IMR-90 (cell line): ENCODE measurements around the gene SCIN. TPM values are rescaled to one million over a fixed set of nuclear protein-coding genes. Genes with fewer than 3 reads are reported as not detected.

Source experiments
- ATAC-seq: fragments of 200-7000 bp; cut with Tn5 transposase; 2 replicates; pipeline ENCODE4 v1.9.1; 2020; ENCODE audit warnings: low read depth, mild to moderate bottlenecking, moderate library complexity
- BruUV-seq: library from RNA; stranded (reverse); fragments of 400-500 nt; replicated peaks from 2 replicates; lab custom pipeline; 2021; lab: Mats Ljungman, UMichigan
- CTCF ChIA-PET: fragments of 300-600 bp; formaldehyde crosslinking; extraction: SDS; loops from one replicate; lab custom pipeline; 2021; ENCODE audit warnings: antibody characterized with exemption; lab: Yijun Ruan, JAX
- POLR2A ChIA-PET: fragments of 300-600 bp; sonication (Branson Sonifier 250); formaldehyde crosslinking; loops from one replicate; lab custom pipeline; 2022; ENCODE audit warnings: antibody characterized with exemption; ENCODE audit not compliant: unreplicated experiment; lab: Charles Lee
- DNase-seq: peaks from one replicate; pipeline ENCODE4 v3.0.0; 2013
- H2AFZ ChIP-seq: replicated peaks from 2 replicates; pipeline ENCODE3; 2013; ENCODE audit warnings: low read length, mild to moderate bottlenecking; ENCODE audit not compliant: poor library complexity
- H2AK5ac ChIP-seq: 2 replicates; pipeline ENCODE4 v1.6.1; 2013; ENCODE audit warnings: low read depth, low read length, inconsistent platforms
- H2AK9ac ChIP-seq: replicated peaks from 2 replicates; pipeline ENCODE3; 2013; ENCODE audit warnings: mild to moderate bottlenecking, low read depth, low read length, moderate library complexity; ENCODE audit not compliant: poor library complexity
- H2BK120ac ChIP-seq: 2 replicates; pipeline ENCODE4 v1.6.1; 2013; ENCODE audit warnings: low read depth, low read length, inconsistent platforms
- H2BK15ac ChIP-seq: 3 replicates; pipeline ENCODE4 v1.6.1; 2013; ENCODE audit warnings: low read depth, low read length, inconsistent platforms
- H2BK20ac ChIP-seq: 2 replicates; pipeline ENCODE4 v1.6.1; 2013; ENCODE audit warnings: low read depth, mild to moderate bottlenecking, inconsistent platforms, low read length, moderate library complexity
- H2BK5ac ChIP-seq: 2 replicates; pipeline ENCODE4 v1.6.1; 2013; ENCODE audit warnings: mild to moderate bottlenecking, low read depth, low read length, inconsistent platforms; ENCODE audit not compliant: poor library complexity, severe bottlenecking
- H3K14ac ChIP-seq: replicated peaks from 2 replicates; pipeline ENCODE4 v1.6.1; 2013; ENCODE audit warnings: low read depth, low read length, inconsistent platforms
- H3K18ac ChIP-seq: 2 replicates; pipeline ENCODE4 v1.6.1; 2013; ENCODE audit warnings: low read depth, low read length, control low read depth
- H3K23ac ChIP-seq: 2 replicates; pipeline ENCODE4 v1.6.1; 2013; ENCODE audit warnings: low read depth, low read length, inconsistent platforms
- H3K27ac ChIP-seq: 2 replicates; pipeline ENCODE4 v1.5.1; 2013; ENCODE audit warnings: mild to moderate bottlenecking, control low read depth, low read length; ENCODE audit not compliant: insufficient read depth
- H3K27me3 ChIP-seq: 2 replicates; pipeline ENCODE4 v1.6.1; 2013; ENCODE audit warnings: low read length; ENCODE audit not compliant: control insufficient read depth, insufficient read depth
- H3K36me3 ChIP-seq: 2 replicates; pipeline ENCODE4 v1.6.1; 2013; ENCODE audit warnings: low read length, mixed read lengths; ENCODE audit not compliant: control insufficient read depth, insufficient read depth
- H3K4ac ChIP-seq: 2 replicates; pipeline ENCODE4 v1.6.1; 2013; ENCODE audit warnings: low read depth, low read length, inconsistent platforms
- H3K4me1 ChIP-seq: 2 replicates; pipeline ENCODE4 v1.6.1; 2013; ENCODE audit warnings: low read length, mixed read lengths; ENCODE audit not compliant: control insufficient read depth, insufficient read depth
- H3K4me2 ChIP-seq: 2 replicates; pipeline ENCODE4 v1.6.1; 2013; ENCODE audit warnings: low read depth, mild to moderate bottlenecking, control low read depth, low read length, moderate library complexity
- H3K4me3 ChIP-seq: 2 replicates; pipeline ENCODE4 v1.5.1; 2013; ENCODE audit warnings: low read depth, mild to moderate bottlenecking, control low read depth, low read length, moderate library complexity; ENCODE audit not compliant: insufficient read depth
- H3K56ac ChIP-seq: 2 replicates; pipeline ENCODE4 v1.6.1; 2013; ENCODE audit warnings: low read length, inconsistent platforms; ENCODE audit not compliant: insufficient read depth; ENCODE audit errors: extremely low read depth
- H3K79me1 ChIP-seq, 2 experiments: 2 replicates each; pipeline ENCODE4 v1.6.1; 2013; ENCODE audit warnings: low read length in 2 of 2, inconsistent platforms in 1 of 2, low read depth in 1 of 2
- H3K9ac ChIP-seq: 2 replicates; pipeline ENCODE4 v1.6.1; 2013; ENCODE audit warnings: low read depth, low read length, control low read depth
- H3K9me1 ChIP-seq: 2 replicates; pipeline ENCODE4 v1.6.1; 2013; ENCODE audit warnings: low read length, inconsistent platforms; ENCODE audit not compliant: insufficient read depth
- H3K9me3 ChIP-seq: 2 replicates; pipeline ENCODE4 v1.6.1; 2013; ENCODE audit warnings: low read length; ENCODE audit not compliant: control insufficient read depth, insufficient read depth
- H4K20me1 ChIP-seq: 2 replicates; pipeline ENCODE4 v1.6.1; 2013; ENCODE audit warnings: low read length, inconsistent platforms; ENCODE audit not compliant: insufficient read depth
- H4K5ac ChIP-seq: 2 replicates; pipeline ENCODE4 v1.6.1; 2013; ENCODE audit warnings: mild to moderate bottlenecking, low read depth, low read length, control low read depth
- H4K8ac ChIP-seq, 2 experiments: 2 replicates each; pipeline ENCODE4 v1.6.1; 2013; ENCODE audit warnings: low read depth in 2 of 2, low read length in 2 of 2, control low read depth in 1 of 2, inconsistent platforms in 1 of 2
- H4K91ac ChIP-seq: 2 replicates; pipeline ENCODE4 v1.6.1; 2013; ENCODE audit warnings: low read depth, low read length, inconsistent platforms; ENCODE audit not compliant: insufficient read depth
- BHLHE40 ChIP-seq: fragments of 150-350 bp; IDR thresholded peaks from 2 replicates; pipeline ENCODE4 v1.6.1; 2016; ENCODE audit warnings: mild to moderate bottlenecking, low read depth, low read length
- CEBPB ChIP-seq: IDR thresholded peaks from 2 replicates; pipeline ENCODE4 v1.6.1; 2012; ENCODE audit warnings: low read depth, low read length, improper control_type of control experiment
- CHD1 ChIP-seq: IDR thresholded peaks from 2 replicates; pipeline ENCODE4 v1.6.1; 2012; ENCODE audit warnings: low read depth, low read length, improper control_type of control experiment
- ELK1 ChIP-seq: fragments of 150-350 bp; IDR thresholded peaks from 2 replicates; pipeline ENCODE4 v1.6.1; 2016; ENCODE audit warnings: low read depth, mild to moderate bottlenecking, low read length, moderate library complexity, borderline replicate concordance
- FOS ChIP-seq: fragments of 150-350 bp; IDR thresholded peaks from 2 replicates; pipeline ENCODE4 v1.6.1; 2016; ENCODE audit warnings: low read depth, low read length
- MAFK ChIP-seq: IDR thresholded peaks from 2 replicates; pipeline ENCODE4 v1.6.1; 2012; ENCODE audit warnings: low read depth, low read length, improper control_type of control experiment
- MAZ ChIP-seq: IDR thresholded peaks from 2 replicates; pipeline ENCODE4 v1.6.1; 2012; ENCODE audit warnings: low read depth, mild to moderate bottlenecking, low read length, improper control_type of control experiment, moderate library complexity, borderline replicate concordance
- MXI1 ChIP-seq: IDR thresholded peaks from 2 replicates; pipeline ENCODE4 v1.6.1; 2012; ENCODE audit warnings: low read depth, mild to moderate bottlenecking, low read length, moderate library complexity, borderline replicate concordance
- NFE2L2 ChIP-seq: fragments of 150-350 bp; IDR thresholded peaks from 2 replicates; pipeline ENCODE4 v1.6.1; 2016; ENCODE audit warnings: low read depth, mild to moderate bottlenecking, low read length
- POLR2A ChIP-seq: IDR thresholded peaks from 2 replicates; pipeline ENCODE4 v1.6.1; 2012; ENCODE audit warnings: mild to moderate bottlenecking, low read depth, low read length
- RAD21 ChIP-seq: IDR thresholded peaks from 2 replicates; pipeline ENCODE4 v1.6.1; 2012; ENCODE audit warnings: low read length, improper control_type of control experiment
- RCOR1 ChIP-seq: IDR thresholded peaks from 2 replicates; pipeline ENCODE4 v1.6.1; 2012; ENCODE audit warnings: mild to moderate bottlenecking, low read length, improper control_type of control experiment; ENCODE audit not compliant: insufficient replicate concordance
- RFX5 ChIP-seq: IDR thresholded peaks from 2 replicates; pipeline ENCODE4 v1.8.0; 2012; ENCODE audit warnings: low read depth, mild to moderate bottlenecking, low read length, moderate library complexity
- SMC3 ChIP-seq: fragments of 150-350 bp; IDR thresholded peaks from 2 replicates; pipeline ENCODE4 v1.6.1; 2016; ENCODE audit warnings: low read depth, mild to moderate bottlenecking, antibody characterized with exemption, low read length, moderate library complexity
- USF2 ChIP-seq: fragments of 150-350 bp; IDR thresholded peaks from 2 replicates; pipeline ENCODE4 v1.6.1; 2017; ENCODE audit warnings: mild to moderate bottlenecking, antibody characterized with exemption, low read length, low read depth
- WGBS, 2 experiments: methylation state at CpG; one replicate each; pipeline versions ENCODE4 v1.1.5 to v1.1.7; 2013; ENCODE audit warnings: missing lambda C conversion rate in 2 of 2; ENCODE audit not compliant: insufficient read length in 1 of 2; ENCODE audit errors: extremely low coverage in 2 of 2; 5-methylcytosine and 5-hydroxymethylcytosine counted together
- dilution Hi-C: fragments of 300-500 bp; cut with HindIII; formaldehyde crosslinking; loops from one replicate; pipeline ENCODE4 v1.14.3; 2018; ENCODE audit warnings: low sequenced_read_pairs; ENCODE audit not compliant: unreplicated experiment
- in situ Hi-C: fragments of 300-500 bp; cut with MboI; formaldehyde crosslinking; loops from 3 replicates; pipeline ENCODE4 v1.14.3; 2019; ENCODE audit warnings: low sequenced_read_pairs, inconsistent platforms, mixed read lengths
- intact Hi-C: fragments of 100-400 bp; cut with micrococcal nuclease; formaldehyde crosslinking; loops from 2 replicates; pipeline ENCODE4 v1.10.0; 2022
- polyA plus RNA-seq, 3 experiments: library from polyadenylated mRNA; depleted of rRNA; stranded (reverse); fragments of >200 nt; gene quantifications; 2 replicates each; pipeline ENCODE4 v1.2.3, GENCODE V29; 2012; ENCODE audit warnings: low replicate concordance in 1 of 3
- total RNA-seq: library from RNA; depleted of rRNA; stranded (reverse); fragments of >200 nt; gene quantifications from 2 replicates; pipeline ENCODE4 v1.2.3, GENCODE V29; 2012
- TF ChIP-seq, protein P1 (sequence below): conservative IDR thresholded peaks from 2 replicates; pipeline ENCODE4 v1.5.1; 2012; ENCODE audit warnings: mild to moderate bottlenecking, low read depth, low read length, improper control_type of control experiment

The SCIN gene
- total and polyA plus RNA-seq, 2 of the 4 experiments (the other 2 are of a cell fraction), result under 0.01 to 0.05 TPM

DNA sequence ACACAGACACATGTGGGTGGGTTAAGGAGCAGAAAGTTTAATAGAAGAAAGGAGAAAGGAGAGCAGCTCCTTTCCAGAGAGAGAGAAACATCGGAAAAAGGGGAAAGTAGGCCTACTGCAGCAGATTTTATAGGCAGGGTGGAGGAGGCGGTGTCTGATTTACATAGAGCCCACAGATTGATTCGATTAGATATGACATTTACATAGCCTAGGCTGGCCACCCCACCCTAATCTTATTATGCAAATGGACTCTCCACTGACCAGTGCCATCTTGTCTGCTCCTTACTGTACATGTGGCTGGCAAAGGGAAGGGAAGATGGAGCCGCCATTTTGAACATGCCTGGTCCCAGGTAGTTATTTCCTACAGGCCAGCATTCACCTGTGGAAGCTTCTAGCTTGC lies 38.7 kb upstream of the SCIN start:
- no peak overlapping the region for H2BK120ac ChIP-seq
- H3K9ac ChIP-seq, result no peak overlapping the region
- H4K8ac ChIP-seq, result no peak overlapping the region
- no peak overlapping the region for H3K18ac ChIP-seq
- ChIA-PET POLR2A (no interaction called here), CTCF (no interaction called here)
- no TSS peak for BruUV-seq
- H3K79me1 ChIP-seq, result no peaks in the 10 kb centered on the region
- no peak for DNase-seq
- no peak overlapping the region for H3K23ac ChIP-seq
- no peak overlapping the region for H4K91ac ChIP-seq
- in situ Hi-C loops, result no loop called here
- H3K56ac ChIP-seq, result no peak overlapping the region
- dilution Hi-C loops, result no loop called here
- no peaks in the 10 kb centered on the region for H3K9me1 ChIP-seq
- H3K4ac ChIP-seq, result no peak overlapping the region
- TF ChIP-seq, protein P1, sequence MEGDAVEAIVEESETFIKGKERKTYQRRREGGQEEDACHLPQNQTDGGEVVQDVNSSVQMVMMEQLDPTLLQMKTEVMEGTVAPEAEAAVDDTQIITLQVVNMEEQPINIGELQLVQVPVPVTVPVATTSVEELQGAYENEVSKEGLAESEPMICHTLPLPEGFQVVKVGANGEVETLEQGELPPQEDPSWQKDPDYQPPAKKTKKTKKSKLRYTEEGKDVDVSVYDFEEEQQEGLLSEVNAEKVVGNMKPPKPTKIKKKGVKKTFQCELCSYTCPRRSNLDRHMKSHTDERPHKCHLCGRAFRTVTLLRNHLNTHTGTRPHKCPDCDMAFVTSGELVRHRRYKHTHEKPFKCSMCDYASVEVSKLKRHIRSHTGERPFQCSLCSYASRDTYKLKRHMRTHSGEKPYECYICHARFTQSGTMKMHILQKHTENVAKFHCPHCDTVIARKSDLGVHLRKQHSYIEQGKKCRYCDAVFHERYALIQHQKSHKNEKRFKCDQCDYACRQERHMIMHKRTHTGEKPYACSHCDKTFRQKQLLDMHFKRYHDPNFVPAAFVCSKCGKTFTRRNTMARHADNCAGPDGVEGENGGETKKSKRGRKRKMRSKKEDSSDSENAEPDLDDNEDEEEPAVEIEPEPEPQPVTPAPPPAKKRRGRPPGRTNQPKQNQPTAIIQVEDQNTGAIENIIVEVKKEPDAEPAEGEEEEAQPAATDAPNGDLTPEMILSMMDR, result no peak
- TF ChIP-seq FOS (no peak), POLR2A (no peak), SMC3 (no peak), BHLHE40 (no peak), RCOR1 (no peak), MAZ (no peak), ELK1 (no peak), USF2 (no peak), RFX5 (no peak), MXI1 (no peak), NFE2L2 (no peak), CEBPB (no peak), RAD21 (no peak), CHD1 (no peak), MAFK (no peak)
- H2AFZ ChIP-seq, result no peak overlapping the region
- no peaks in the 10 kb centered on the region for H3K36me3 ChIP-seq
- H3K9me3 ChIP-seq, result peaks cover 2% of the 10 kb centered on the region; the same call in 1 of the 2 replicates
- peaks cover 2% of the 10 kb centered on the region; the same call in 1 of the 2 replicates for H3K27me3 ChIP-seq
- no peaks in the 10 kb centered on the region for H4K20me1 ChIP-seq
- no peak overlapping the region for H2BK20ac ChIP-seq
- no peak overlapping the region for H3K4me2 ChIP-seq
- H4K5ac ChIP-seq, result no peak overlapping the region
- H3K14ac ChIP-seq, result no peak overlapping the region
- H2AK9ac ChIP-seq, result no peak overlapping the region
- no peak overlapping the region for H2BK5ac ChIP-seq
- no peak overlapping the region for H2BK15ac ChIP-seq
- H3K4me3 ChIP-seq, result no peak overlapping the region
- WGBS, 2 experiments, result no CpG with 5 or more reads among the region's 4 CpGs
- intact Hi-C loops, result no loop called here
- no peak overlapping the region for H3K27ac ChIP-seq
- no peak for ATAC-seq
- H3K4me1 ChIP-seq, result no peaks in the 10 kb centered on the region
- no peak overlapping the region for H2AK5ac ChIP-seq
